Sigmoid colon (tissue), 7 donors: ENCODE data around the gene SLC25A24. TPM values are rescaled to one million over a fixed set of nuclear protein-coding genes. Genes with fewer than 3 reads are reported as not detected.

Source experiments
- DNase-seq: peaks from one replicate; pipeline ENCODE4 v3.0.0-alpha.2; 2019
- H3K27ac ChIP-seq, 4 donors: fragments of 200-600 bp; sonication (generic); one replicate each; pipeline ENCODE4 v1.5.1; 2016 to 2019; ENCODE audit warnings: mild to moderate bottlenecking in 1 of 4
- H3K27me3 ChIP-seq, 3 donors: fragments of 200-600 bp; sonication (generic); one replicate each; pipeline ENCODE4 v1.5.1; 2019; ENCODE audit warnings: mild to moderate bottlenecking in 1 of 3
- H3K36me3 ChIP-seq, 4 donors: fragments of 200-600 bp; sonication (generic); one replicate each; pipeline ENCODE4 v1.5.1; 2016 to 2019
- H3K4me1 ChIP-seq, 4 donors: fragments of 200-600 bp; sonication (generic); one replicate each; pipeline ENCODE4 v1.5.1; 2017 to 2019
- H3K4me3 ChIP-seq, 4 donors: fragments of 200-600 bp; sonication (generic); one replicate each; pipeline ENCODE4 v1.5.1; 2017 to 2019; ENCODE audit warnings: mild to moderate bottlenecking in 2 of 4, moderate library complexity in 1 of 4
- H3K9me3 ChIP-seq, 4 donors: fragments of 200-600 bp in 3 of 4; sonication (generic) in 3 of 4; one replicate each; pipeline versions ENCODE4 v1.5.1 to v1.6.1; 2013 to 2019
- EP300 ChIP-seq, 4 donors: sonication (generic); formaldehyde crosslinking; IDR thresholded peaks; one replicate each; pipeline ENCODE4 v1.6.1; 2017; ENCODE audit warnings: antibody characterized with exemption in 4 of 4
- POLR2A ChIP-seq, 2 donors: fragments of 450-650 bp; IDR thresholded peaks; one replicate each; pipeline ENCODE4 v1.6.1; 2016; ENCODE audit warnings: antibody characterized with exemption in 2 of 2, mild to moderate bottlenecking in 2 of 2, moderate library complexity in 2 of 2
- POLR2AphosphoS5 ChIP-seq, 4 donors: sonication (generic); formaldehyde crosslinking; IDR thresholded peaks; one replicate each; pipeline ENCODE4 v1.6.1; 2017; ENCODE audit warnings: antibody characterized with exemption in 4 of 4
- WGBS, 2 donors: extraction: QIAGEN DNeasy Blood & Tissue Kit; methylation state at CpG; one replicate each; pipeline ENCODE4 v1.1.7; 2013; 5-methylcytosine and 5-hydroxymethylcytosine counted together
- intact Hi-C: fragments of 100-400 bp; cut with DNase I; formaldehyde crosslinking; loops from one replicate; pipeline ENCODE4 v1.15.1; 2023
- polyA plus RNA-seq, 3 donors: library from polyadenylated mRNA; stranded (reverse); fragments of 200-250 nt; gene quantifications; one replicate each; pipeline ENCODE4 v1.2.3, GENCODE V29; 2013
- total RNA-seq, 4 donors: library from RNA; depleted of rRNA; stranded (reverse); fragments of >200 nt; gene quantifications; one replicate each; pipeline ENCODE4 v1.1.0, GENCODE V29; 2016
- TF ChIP-seq, protein P1 (sequence below), 4 experiments: fragments of 450-650 bp in 3 of 4; fragments of 200-600 bp in 1 of 4; IDR thresholded peaks; one replicate each; pipeline ENCODE4 v1.5.1; 2016 to 2019; ENCODE audit warnings: antibody characterized with exemption in 4 of 4, mild to moderate bottlenecking in 3 of 4, moderate library complexity in 2 of 4
- donor health status: healthy with polysubstance abuse.
- donor health status: Bipolar disorder and iron deficiency.
- donor health status: healthy.

The SLC25A24 gene
- total and polyA plus RNA-seq, 7 donors: 20.2 to 47.6 (median 28.5) TPM

DNA sequence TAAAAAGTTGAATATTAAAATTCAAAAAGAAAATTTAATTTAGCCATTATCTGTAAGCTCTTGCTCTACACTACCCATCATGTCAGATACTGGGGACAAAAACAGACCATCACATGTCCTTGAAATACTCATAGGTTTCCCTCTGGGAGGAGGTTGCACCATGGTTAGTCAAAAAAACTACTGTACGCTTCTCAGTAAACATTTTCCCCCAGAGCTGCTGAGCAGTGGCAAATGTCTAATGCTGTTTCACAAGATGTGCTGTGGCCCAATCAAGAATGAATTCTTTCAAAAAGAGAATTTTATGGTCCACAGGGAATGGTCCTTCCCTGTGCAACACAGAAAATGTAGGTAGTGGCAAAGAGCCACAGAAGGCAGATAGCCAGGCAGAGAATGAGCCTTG is 6.1 kb downstream of the SLC25A24 start:
- Histone ChIP-seq H3K4me3 (no peak overlapping the region), H3K36me3 (peaks cover 0 to 16% (median 0%) of the 10 kb centered on the region in 4 donors), H3K9me3 (no peaks in the 10 kb centered on the region), H3K27me3 (no peaks in the 10 kb centered on the region), H3K27ac (no peak overlapping the region), H3K4me1 (peaks cover 0 to 25% (median 12%) of the 10 kb centered on the region in 4 donors)
- TF ChIP-seq, protein P1, sequence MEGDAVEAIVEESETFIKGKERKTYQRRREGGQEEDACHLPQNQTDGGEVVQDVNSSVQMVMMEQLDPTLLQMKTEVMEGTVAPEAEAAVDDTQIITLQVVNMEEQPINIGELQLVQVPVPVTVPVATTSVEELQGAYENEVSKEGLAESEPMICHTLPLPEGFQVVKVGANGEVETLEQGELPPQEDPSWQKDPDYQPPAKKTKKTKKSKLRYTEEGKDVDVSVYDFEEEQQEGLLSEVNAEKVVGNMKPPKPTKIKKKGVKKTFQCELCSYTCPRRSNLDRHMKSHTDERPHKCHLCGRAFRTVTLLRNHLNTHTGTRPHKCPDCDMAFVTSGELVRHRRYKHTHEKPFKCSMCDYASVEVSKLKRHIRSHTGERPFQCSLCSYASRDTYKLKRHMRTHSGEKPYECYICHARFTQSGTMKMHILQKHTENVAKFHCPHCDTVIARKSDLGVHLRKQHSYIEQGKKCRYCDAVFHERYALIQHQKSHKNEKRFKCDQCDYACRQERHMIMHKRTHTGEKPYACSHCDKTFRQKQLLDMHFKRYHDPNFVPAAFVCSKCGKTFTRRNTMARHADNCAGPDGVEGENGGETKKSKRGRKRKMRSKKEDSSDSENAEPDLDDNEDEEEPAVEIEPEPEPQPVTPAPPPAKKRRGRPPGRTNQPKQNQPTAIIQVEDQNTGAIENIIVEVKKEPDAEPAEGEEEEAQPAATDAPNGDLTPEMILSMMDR (IDR thresholded peaks at IDR 0.05): no peak
- TF ChIP-seq POLR2A (IDR thresholded peaks at IDR 0.05): no peak
- TF ChIP-seq POLR2AphosphoS5 (IDR thresholded peaks at IDR 0.05): no peak
- TF ChIP-seq EP300 (IDR thresholded peaks at IDR 0.05): no peak
- intact Hi-C loops: no loop called here
- no peak for DNase-seq
- 95 to 96% methylated on average over 1 of the region's 1 CpG for WGBS, 2 donors

DNA sequence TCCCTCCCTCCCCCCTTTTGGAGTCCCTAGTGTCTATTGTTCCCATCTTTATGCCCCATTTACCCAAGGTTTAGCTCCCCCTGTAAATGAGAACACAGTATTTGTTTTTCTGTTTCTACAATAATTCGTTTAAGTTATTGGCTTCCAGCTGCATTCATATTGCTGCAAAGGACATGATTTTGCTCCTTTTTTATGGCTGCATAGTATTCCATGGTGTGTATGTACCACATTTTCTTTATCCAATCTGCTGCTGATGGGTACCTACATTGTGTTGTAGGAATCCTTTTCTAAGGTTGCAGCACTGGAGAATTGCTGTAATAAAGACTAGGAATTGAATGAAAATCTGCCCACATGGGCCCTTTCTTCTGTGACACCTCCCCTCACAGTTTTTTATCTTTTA is 6.8 kb downstream of the SLC25A24 start:
- peaks cover 0 to 16% (median 0%) of the 10 kb centered on the region in 4 donors for H3K36me3 ChIP-seq
- no peak overlapping the region for H3K27ac ChIP-seq
- H3K9me3 ChIP-seq: no peaks in the 10 kb centered on the region
- 92 to 95% methylated on average over 1 of the region's 1 CpG for WGBS, 2 donors
- DNase-seq: no peak
- TF ChIP-seq, protein P1 (IDR thresholded peaks at IDR 0.05): no peak
- TF ChIP-seq POLR2AphosphoS5 (IDR thresholded peaks at IDR 0.05): no peak
- TF ChIP-seq EP300 (IDR thresholded peaks at IDR 0.05): no peak
- no peak for TF ChIP-seq POLR2A (IDR thresholded peaks at IDR 0.05)
- intact Hi-C loops: no loop called here
- no peak overlapping the region for H3K4me3 ChIP-seq
- H3K27me3 ChIP-seq: no peaks in the 10 kb centered on the region
- H3K4me1 ChIP-seq: peaks cover 0 to 18% (median 6%) of the 10 kb centered on the region in 4 donors

DNA sequence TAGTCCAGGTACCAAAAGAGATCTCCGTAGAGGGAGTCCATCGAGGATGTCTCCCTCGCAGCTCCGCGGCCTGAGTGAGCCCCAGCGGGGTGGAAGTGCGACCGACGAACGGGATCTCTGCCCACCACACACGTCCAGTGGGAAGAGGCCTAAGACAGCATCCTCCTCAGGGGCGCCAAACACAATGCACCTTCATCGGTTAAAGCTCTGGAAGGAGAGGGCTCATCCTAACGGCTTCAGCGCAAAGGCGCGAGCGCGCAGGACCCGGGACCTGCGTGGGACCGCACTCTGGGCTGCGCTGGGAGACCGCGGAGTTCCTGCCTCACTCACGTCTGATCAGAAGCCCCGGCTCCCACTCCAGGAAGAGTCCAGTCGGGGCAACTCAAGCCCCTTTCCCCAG is 7.6 kb downstream of the SLC25A24 start:
- Histone ChIP-seq H3K4me1 (peaks cover 0 to 10% (median 3%) of the 10 kb centered on the region in 4 donors), H3K4me3 (no peak overlapping the region), H3K9me3 (no peaks in the 10 kb centered on the region), H3K27ac (no peak overlapping the region), H3K27me3 (no peaks in the 10 kb centered on the region), H3K36me3 (peaks cover 0 to 16% (median 0%) of the 10 kb centered on the region in 4 donors)
- TF ChIP-seq, protein P1 (IDR thresholded peaks at IDR 0.05): no peak
- TF ChIP-seq POLR2A (IDR thresholded peaks at IDR 0.05) (no peak), EP300 (IDR thresholded peaks at IDR 0.05) (no peak), POLR2AphosphoS5 (IDR thresholded peaks at IDR 0.05) (no peak)
- WGBS, 2 donors: 98% methylated on average over 28 of the region's 28 CpGs
- intact Hi-C loops: no loop called here
- DNase-seq: no peak

DNA sequence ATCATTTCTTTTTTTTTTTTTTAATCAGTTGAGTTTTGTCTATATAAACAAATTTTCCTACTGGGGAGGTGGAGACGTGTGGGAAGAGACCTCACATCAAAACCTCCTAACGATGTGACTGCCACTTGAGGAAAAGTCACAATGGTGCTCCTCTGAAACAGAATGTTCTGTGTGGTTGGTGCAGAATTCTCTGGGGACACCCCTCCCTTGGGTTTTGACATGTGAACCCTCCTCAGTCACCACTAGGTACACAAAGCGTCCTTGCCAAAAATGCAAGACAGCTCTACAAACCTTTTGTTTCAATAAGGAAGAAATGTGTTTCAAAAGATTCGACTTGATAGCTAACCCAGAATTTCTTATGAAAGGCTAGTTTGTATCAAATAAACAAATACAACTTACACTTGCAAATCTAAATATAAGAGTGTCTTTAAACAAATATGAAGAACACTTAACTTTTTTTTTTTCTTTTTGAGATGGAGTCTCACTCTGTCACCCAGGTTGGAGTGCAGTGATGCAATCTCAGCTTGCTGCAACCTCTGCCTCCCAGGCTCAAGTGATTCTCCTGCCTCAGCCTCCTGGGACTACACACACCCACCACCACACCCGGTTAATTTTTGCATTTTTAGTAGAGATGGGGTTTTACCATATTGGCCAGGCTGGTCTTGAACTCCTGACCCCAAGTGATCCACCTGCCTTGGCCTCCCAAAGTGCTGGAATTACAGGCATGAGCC is 9.3 kb downstream of the SLC25A24 start:
- H3K4me1 ChIP-seq: no peaks in the 10 kb centered on the region
- 75 to 91% methylated on average over 5 of the region's 5 CpGs for WGBS, 2 donors
- TF ChIP-seq EP300 (IDR thresholded peaks at IDR 0.05) (no peak), POLR2A (IDR thresholded peaks at IDR 0.05) (no peak), POLR2AphosphoS5 (IDR thresholded peaks at IDR 0.05) (no peak)
- TF ChIP-seq, protein P1 (IDR thresholded peaks at IDR 0.05): no peak
- H3K9me3 ChIP-seq: no peaks in the 10 kb centered on the region
- DNase-seq: no peak
- no peak overlapping the region for H3K4me3 ChIP-seq
- no peak overlapping the region for H3K27ac ChIP-seq
- intact Hi-C loops: no loop called here
- peaks cover 0 to 8% (median 0%) of the 10 kb centered on the region in 4 donors for H3K36me3 ChIP-seq
- no peaks in the 10 kb centered on the region for H3K27me3 ChIP-seq
